Activated CD8-positive, alpha-beta memory T cell treated with anti-CD3 and anti-CD28 coated beads for 1 hour (primary cell): Measurements from ENCODE around the gene ZNF684.
"Not testable (repeated sequence)": the region's sequence is repeated elsewhere in the genome, so short reads cannot be mapped to it uniquely, and the experiment has no call there.

ENCODE experiments used
- DNase-seq, 2 donors: peaks; one replicate each; pipeline ENCODE4 v3.0.0-alpha.2; 2020; ENCODE audit warnings: low read depth in 1 of 2; ENCODE audit errors: extremely low read depth in 1 of 2

Gene ZNF684

GRCh38 chr1:40531381-40532061, at the start of gene ZNF684:
Gene ZNF684 (plus strand): TSS chr1:40531637. CDS start chr1:40533167, 1,530 bp downstream.
- DNase-seq = peak; percentile 63 to 66

GRCh38 chr1:40495315-40495903, 36.0 kb upstream of the ZNF684 start:
- DNase-seq = no peak

- not testable (repeated sequence) for DNase-seq
Observed at GRCh38 chr1:40502651-40503050, 28.8 kb upstream of the ZNF684 start.

- no peak for DNase-seq
Observed at GRCh38 chr1:40507973-40508372, 23.5 kb upstream of the ZNF684 start.

GRCh38 chr1:40508375-40509341, 22.8 kb upstream of the ZNF684 start, which contains the start of gene EXO5:
Gene EXO5 (plus strand): TSS chr1:40508767. CDS start chr1:40514545, 5,778 bp downstream.
- peak; percentile 37 to 73 for DNase-seq

- DNase-seq = no peak
Observed at GRCh38 chr1:40519517-40519916, 11.9 kb upstream of the ZNF684 start.

- DNase-seq = no peak
Observed at GRCh38 chr1:40530735-40531380, 579 bp upstream of the ZNF684 start.

GRCh38 chr1:40532062-40532389, 589 bp downstream of the ZNF684 start:
- no peak for DNase-seq

- no peak for DNase-seq
Observed at GRCh38 chr1:40532844-40533424, 1.5 kb downstream of the ZNF684 start.

- DNase-seq = no peak
Observed at GRCh38 chr1:40534589-40534988, 3.2 kb downstream of the ZNF684 start.

- DNase-seq = no peak
Observed at GRCh38 chr1:40535732-40536131, 4.3 kb downstream of the ZNF684 start.

- DNase-seq = no peak
Observed at GRCh38 chr1:40539338-40539737, 7.9 kb downstream of the ZNF684 start.

GRCh38 chr1:40546957-40547356, 15.5 kb downstream of the ZNF684 start:
- no peak for DNase-seq

GRCh38 chr1:40553017-40553416, 21.6 kb downstream of the ZNF684 start:
- DNase-seq = no peak

- DNase-seq = not testable (repeated sequence)
Observed at GRCh38 chr1:40554807-40555206, 23.4 kb downstream of the ZNF684 start.

GRCh38 chr1:40556121-40556520, 24.7 kb downstream of the ZNF684 start:
- DNase-seq = no peak

GRCh38 chr1:40558241-40558640, 26.8 kb downstream of the ZNF684 start:
- not testable (repeated sequence) for DNase-seq

- no peak for DNase-seq
Observed at GRCh38 chr1:40562185-40562584, 30.7 kb downstream of the ZNF684 start.

GRCh38 chr1:40563266-40563665, 31.8 kb downstream of the ZNF684 start:
- DNase-seq = no peak

- no peak for DNase-seq
Observed at GRCh38 chr1:40564506-40564905, 33.1 kb downstream of the ZNF684 start.

GRCh38 chr1:40564913-40565312, 33.5 kb downstream of the ZNF684 start:
- no peak for DNase-seq
